ENCODE data around the gene NSG1. TPM values are rescaled to one million over a fixed set of nuclear protein-coding genes. Genes with fewer than 3 reads are reported as not detected.

The NSG1 gene
- polyA plus RNA-seq, 2 of the 4 experiments (the other 2 are of a cell fraction) = 0.26 to 0.34 TPM

DNA sequence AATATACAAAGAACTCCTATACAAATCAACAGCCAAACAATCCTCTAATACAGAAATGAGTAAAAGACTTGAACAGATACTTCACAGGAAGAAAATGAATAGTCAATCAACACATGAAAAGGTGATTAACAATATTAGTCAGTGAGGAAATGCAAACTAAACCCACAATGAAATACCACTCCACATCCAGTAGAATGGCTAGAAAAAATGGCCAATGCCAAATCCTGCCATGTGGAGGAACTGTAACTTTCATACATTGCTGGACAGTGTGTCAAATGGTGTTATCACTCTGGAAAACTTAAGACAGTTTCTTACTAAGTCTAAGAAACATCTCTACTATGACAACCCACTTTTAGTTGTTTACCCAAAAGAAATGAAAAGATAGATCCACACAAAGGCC lies 59.5 kb downstream of the NSG1 start:
- DNase-seq (ENCODE audit: low read depth in 1 of 2, low spot score in 1 of 2) = no peak
- H3K27ac ChIP-seq = no peak overlapping the region
- ATAC-seq = no peak
- ChIA-PET POLR2A (no interaction called here), CTCF (no interaction called here)
- H3K4me3 ChIP-seq = no peak overlapping the region
- H3K4me1 ChIP-seq = peaks cover 12% of the 10 kb centered on the region
- no peak for TF ChIP-seq BHLHE40 (IDR thresholded peaks at IDR 0.05; ENCODE audit: low read depth, low read length)
- TF ChIP-seq FOSB (CRISPR knock-in tag; IDR thresholded peaks at IDR 0.05) = no peak
- no peak for TF ChIP-seq NPAS2 (CRISPR knock-in tag; IDR thresholded peaks at IDR 0.05; ENCODE audit: borderline replicate concordance)
- TF ChIP-seq NFE2L2 (conservative IDR thresholded peaks at IDR 0.05; ENCODE audit: low read length) = no peak
- no peak for TF ChIP-seq ZSCAN20 (CRISPR knock-in tag; IDR thresholded peaks at IDR 0.05)
- no peak for TF ChIP-seq CBX8 (IDR thresholded peaks at IDR 0.05)
- no peak for TF ChIP-seq KDM5A (IDR thresholded peaks at IDR 0.05)
- no peak for TF ChIP-seq EHMT2 (IDR thresholded peaks at IDR 0.05; ENCODE audit: low read depth)
- no peak for TF ChIP-seq ESRRA (IDR thresholded peaks at IDR 0.05; ENCODE audit: borderline replicate concordance, low read length)
- no peak for TF ChIP-seq KDM1A (IDR thresholded peaks at IDR 0.05; ENCODE audit: low read depth)
- no peak for TF ChIP-seq RNF2 (IDR thresholded peaks at IDR 0.05; ENCODE audit: borderline replicate concordance, low read depth)
- no peak for TF ChIP-seq JUN (IDR thresholded peaks at IDR 0.05)
- no peak for TF ChIP-seq EHF (CRISPR knock-in tag; IDR thresholded peaks at IDR 0.05)
- no peak for TF ChIP-seq HEYL (CRISPR knock-in tag; IDR thresholded peaks at IDR 0.05)
- TF ChIP-seq ZFP36 (IDR thresholded peaks at IDR 0.05; ENCODE audit: borderline replicate concordance, partially characterized antibody) = no peak
- no peak for TF ChIP-seq HOXB5 (CRISPR knock-in tag; IDR thresholded peaks at IDR 0.05)
- no peak for TF ChIP-seq MYC (IDR thresholded peaks at IDR 0.05; ENCODE audit: borderline replicate concordance, low read length)
- no peak for FAIRE-seq
- no peak overlapping the region for H3K4me2 ChIP-seq
- H3K9me3 ChIP-seq = no peaks in the 10 kb centered on the region

DNA sequence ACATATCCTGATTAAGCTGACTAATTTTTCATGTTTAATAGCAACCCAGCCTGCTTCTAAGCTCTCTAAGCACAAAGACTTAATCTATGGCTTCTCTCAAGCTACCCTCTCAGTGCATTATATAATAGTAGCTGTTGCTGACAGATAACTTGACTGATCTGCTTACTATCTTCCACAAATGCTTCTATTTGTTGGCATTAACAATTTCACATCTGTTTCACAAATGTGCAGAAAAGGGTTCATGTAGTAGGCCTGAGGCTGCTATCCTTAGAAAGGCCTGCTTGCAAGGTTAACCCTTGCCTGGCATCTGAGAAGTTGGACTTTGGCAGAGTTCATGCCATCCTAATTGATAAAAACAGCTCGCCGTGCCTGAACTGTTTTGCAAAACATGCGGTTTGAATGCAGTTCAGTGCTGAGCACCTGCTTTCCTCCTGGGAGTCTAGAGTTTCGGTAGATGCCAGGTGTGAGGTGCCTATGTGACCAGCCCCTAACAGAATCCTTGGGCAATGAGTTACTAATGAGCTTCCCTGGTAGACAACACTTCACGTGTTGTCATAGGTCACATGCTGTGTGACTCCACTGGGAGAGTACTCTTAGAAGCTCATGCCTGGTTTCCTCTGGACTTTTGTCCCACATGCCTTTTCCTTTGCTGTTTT lies 68.4 kb downstream of the NSG1 start:
- CTCF ChIA-PET = interaction anchor here (2.1 kb wide), 1 partner anchor 27 kb away, joined by 7 read pairs; no protein-coding TSS in a partner anchor
- DNase-seq (ENCODE audit: low read depth in 1 of 2, low spot score in 1 of 2) = no peak
- H3K4me3 ChIP-seq = no peak overlapping the region
- no peaks in the 10 kb centered on the region for H3K4me1 ChIP-seq
- POLR2A ChIA-PET = no interaction called here
- ATAC-seq = no peak
- FAIRE-seq = no peak
- no peak overlapping the region for H3K27ac ChIP-seq
- no peak overlapping the region for H3K4me2 ChIP-seq
- H3K9me3 ChIP-seq = no peaks in the 10 kb centered on the region
- TF ChIP-seq TP53 (CRISPR knock-in tag; IDR thresholded peaks at IDR 0.05) = no peak
- TF ChIP-seq FOXS1 (CRISPR knock-in tag; IDR thresholded peaks at IDR 0.05) = no peak
- no peak for TF ChIP-seq PHF8 (IDR thresholded peaks at IDR 0.05; ENCODE audit: borderline replicate concordance, low read depth)
- TF ChIP-seq FOSL2 (IDR thresholded peaks at IDR 0.05) = no peak
- TF ChIP-seq FOSL2 (CRISPR knock-in tag; IDR thresholded peaks at IDR 0.05) = no peak
- no peak for TF ChIP-seq KDM1A (IDR thresholded peaks at IDR 0.05; ENCODE audit: low read depth)
- TF ChIP-seq ZNF302 (CRISPR knock-in tag; IDR thresholded peaks at IDR 0.05) = no peak
- TF ChIP-seq POLR2A (IDR thresholded peaks at IDR 0.05; ENCODE audit: low read length) = no peak
- no peak for TF ChIP-seq JUNB (IDR thresholded peaks at IDR 0.05)
- TF ChIP-seq MYC (IDR thresholded peaks at IDR 0.05; ENCODE audit: borderline replicate concordance, low read length) = no peak
- TF ChIP-seq HDAC2 (IDR thresholded peaks at IDR 0.05) = no peak
- TF ChIP-seq, protein P1, sequence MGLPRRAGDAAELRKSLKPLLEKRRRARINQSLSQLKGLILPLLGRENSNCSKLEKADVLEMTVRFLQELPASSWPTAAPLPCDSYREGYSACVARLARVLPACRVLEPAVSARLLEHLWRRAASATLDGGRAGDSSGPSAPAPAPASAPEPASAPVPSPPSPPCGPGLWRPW (IDR thresholded peaks at IDR 0.05) = no peak
- TF ChIP-seq NR3C1 (IDR thresholded peaks at IDR 0.05) = no peak
- no peak for TF ChIP-seq HEYL (CRISPR knock-in tag; IDR thresholded peaks at IDR 0.05)
- TF ChIP-seq, protein P2, sequence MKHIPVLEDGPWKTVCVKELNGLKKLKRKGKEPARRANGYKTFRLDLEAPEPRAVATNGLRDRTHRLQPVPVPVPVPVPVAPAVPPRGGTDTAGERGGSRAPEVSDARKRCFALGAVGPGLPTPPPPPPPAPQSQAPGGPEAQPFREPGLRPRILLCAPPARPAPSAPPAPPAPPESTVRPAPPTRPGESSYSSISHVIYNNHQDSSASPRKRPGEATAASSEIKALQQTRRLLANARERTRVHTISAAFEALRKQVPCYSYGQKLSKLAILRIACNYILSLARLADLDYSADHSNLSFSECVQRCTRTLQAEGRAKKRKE (CRISPR knock-in tag; IDR thresholded peaks at IDR 0.05; ENCODE audit: low read depth) = no peak
- TF ChIP-seq POLR2AphosphoS2 (conservative IDR thresholded peaks at IDR 0.05; ENCODE audit: low read length) = no peak
- no peak for TF ChIP-seq KDM5A (IDR thresholded peaks at IDR 0.05)
- no peak for TF ChIP-seq ZC3H11A (IDR thresholded peaks at IDR 0.05)
- no peak for TF ChIP-seq EHF (CRISPR knock-in tag; IDR thresholded peaks at IDR 0.05)
- TF ChIP-seq, protein P3, sequence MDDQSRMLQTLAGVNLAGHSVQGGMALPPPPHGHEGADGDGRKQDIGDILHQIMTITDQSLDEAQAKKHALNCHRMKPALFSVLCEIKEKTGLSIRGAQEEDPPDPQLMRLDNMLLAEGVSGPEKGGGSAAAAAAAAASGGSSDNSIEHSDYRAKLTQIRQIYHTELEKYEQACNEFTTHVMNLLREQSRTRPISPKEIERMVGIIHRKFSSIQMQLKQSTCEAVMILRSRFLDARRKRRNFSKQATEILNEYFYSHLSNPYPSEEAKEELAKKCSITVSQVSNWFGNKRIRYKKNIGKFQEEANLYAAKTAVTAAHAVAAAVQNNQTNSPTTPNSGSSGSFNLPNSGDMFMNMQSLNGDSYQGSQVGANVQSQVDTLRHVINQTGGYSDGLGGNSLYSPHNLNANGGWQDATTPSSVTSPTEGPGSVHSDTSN (IDR thresholded peaks at IDR 0.05) = no peak
- TF ChIP-seq HOXB5 (CRISPR knock-in tag; IDR thresholded peaks at IDR 0.05) = no peak
- 83% methylated on average over 3 of the region's 5 CpGs for WGBS (ENCODE audit: missing lambda C conversion rate)
